HG02642 (cell line): ENCODE measurements around the gene MECR.

ENCODE experiments used
- ATAC-seq: cut with Tn5 transposase; IDR thresholded peaks from one replicate; pipeline ENCODE4 v1.9.1; 2021; ENCODE audit warnings: mild to moderate bottlenecking; ENCODE audit not compliant: unreplicated experiment, poor library complexity

The MECR gene

GRCh38 chr1:29142714-29143113 lies 88.0 kb downstream of the MECR start:
- no peak for ATAC-seq
